HEK293T (cell line): ENCODE results near the gene FCRL6.

Experiments used
- CTCF ChIA-PET: fragments of 350-600 bp; formaldehyde crosslinking; extraction: SDS; loops from one replicate; lab custom pipeline; 2021; ENCODE audit warnings: antibody characterized with exemption, inconsistent platforms; lab: Yijun Ruan, JAX
- POLR2A ChIA-PET: fragments of 350-600 bp; formaldehyde crosslinking; extraction: SDS; loops from one replicate; lab custom pipeline; 2020; ENCODE audit warnings: antibody characterized with exemption, inconsistent platforms; lab: Yijun Ruan, JAX
- DNase-seq: peaks from one replicate; pipeline ENCODE4 v3.0.0; 2012; ENCODE audit warnings: mixed read lengths; ENCODE audit errors: extremely low spot score
- ARNT ChIP-seq: fragments of 450-650 bp; IDR thresholded peaks from 2 replicates; pipeline ENCODE4 v1.6.1; 2017; ENCODE audit warnings: mild to moderate bottlenecking
- BHLHE40 ChIP-seq: fragments of 450-650 bp; IDR thresholded peaks from 2 replicates; pipeline ENCODE4 v1.6.1; 2016; ENCODE audit warnings: mild to moderate bottlenecking, moderate library complexity, borderline replicate concordance
- CTBP1 ChIP-seq: fragments of 450-650 bp; IDR thresholded peaks from 2 replicates; pipeline ENCODE4 v1.6.1; 2016; ENCODE audit warnings: borderline replicate concordance
- ELF4 ChIP-seq: fragments of 450-650 bp; IDR thresholded peaks from 2 replicates; pipeline ENCODE4 v1.6.1; 2017; ENCODE audit warnings: antibody characterized with exemption
- FOXA1 ChIP-seq: fragments of 450-650 bp; IDR thresholded peaks from 2 replicates; pipeline ENCODE4 v1.6.1; 2016; ENCODE audit warnings: mild to moderate bottlenecking
- FOXK2 ChIP-seq: fragments of 450-650 bp; IDR thresholded peaks from 2 replicates; pipeline ENCODE4 v1.6.1; 2016; ENCODE audit warnings: mild to moderate bottlenecking
- FOXM1 ChIP-seq: fragments of 450-650 bp; IDR thresholded peaks from 2 replicates; pipeline ENCODE4 v1.6.1; 2017; ENCODE audit warnings: mild to moderate bottlenecking, borderline replicate concordance
- HDGF ChIP-seq: fragments of 450-650 bp; IDR thresholded peaks from 2 replicates; pipeline ENCODE4 v1.6.1; 2017; ENCODE audit warnings: antibody characterized with exemption, borderline replicate concordance
- L3MBTL2 ChIP-seq: fragments of 450-650 bp; conservative IDR thresholded peaks from 2 replicates; pipeline ENCODE4 v1.6.1; 2016; ENCODE audit warnings: mild to moderate bottlenecking
- LEF1 ChIP-seq: fragments of 450-650 bp; IDR thresholded peaks from 2 replicates; pipeline ENCODE4 v1.6.1; 2017; ENCODE audit warnings: mild to moderate bottlenecking, borderline replicate concordance
- NFRKB ChIP-seq: fragments of 450-650 bp; IDR thresholded peaks from 2 replicates; pipeline ENCODE4 v1.6.1; 2016; ENCODE audit warnings: mild to moderate bottlenecking, moderate library complexity
- PKNOX1 ChIP-seq: fragments of 450-650 bp; IDR thresholded peaks from 2 replicates; pipeline ENCODE4 v1.6.1; 2016
- SP1 ChIP-seq: fragments of 450-650 bp; IDR thresholded peaks from 2 replicates; pipeline ENCODE4 v1.6.1; 2017
- SUZ12 ChIP-seq: fragments of 450-650 bp; IDR thresholded peaks from 2 replicates; pipeline ENCODE4 v1.6.1; 2016; ENCODE audit warnings: mild to moderate bottlenecking
- TARDBP ChIP-seq: fragments of 450-650 bp; IDR thresholded peaks from 2 replicates; pipeline ENCODE4 v1.6.1; 2016
- ZNF384 ChIP-seq: fragments of 450-650 bp; IDR thresholded peaks from 2 replicates; pipeline ENCODE4 v1.6.1; 2016

The FCRL6 gene

GRCh38 chr1:159843459-159843858 lies 41.3 kb downstream of the FCRL6 start:
- ChIA-PET CTCF (interaction anchor here (0.6 to 0.9 kb wide), 2 partner anchors 10 to 19 kb away, joined by 3 read pairs; no protein-coding TSS in a partner anchor), POLR2A (no interaction called here)
- no peak for DNase-seq

GRCh38 chr1:159845751-159846629 lies 43.8 kb downstream of the FCRL6 start:
- DNase-seq, result no peak
- TF ChIP-seq SUZ12, result no peak
- ChIA-PET POLR2A (no interaction called here), CTCF (interaction anchor here (0.6 kb wide), 1 partner anchor 637 kb away, joined by 4 read pairs; no protein-coding TSS in a partner anchor)

More at GRCh38 chr1:159843459-159843858, 41.3 kb downstream of the FCRL6 start:
- TF ChIP-seq ELF4, result no peak
- TF ChIP-seq BHLHE40, result no peak
- no peak for TF ChIP-seq SUZ12
- no peak for TF ChIP-seq NFRKB
- no peak for TF ChIP-seq FOXA1
- no peak for TF ChIP-seq SP1
- no peak for TF ChIP-seq ARNT
- no peak for TF ChIP-seq ZNF384
- TF ChIP-seq L3MBTL2, result no peak
- no peak for TF ChIP-seq LEF1
- TF ChIP-seq CTBP1, result no peak
- no peak for TF ChIP-seq TARDBP
- TF ChIP-seq PKNOX1, result no peak
- TF ChIP-seq FOXK2, result no peak
- no peak for TF ChIP-seq HDGF
- no peak for TF ChIP-seq FOXM1

- ChIA-PET CTCF (interaction anchor here (0.6 kb wide), 1 partner anchor 160 kb away, joined by 3 read pairs; no protein-coding TSS in a partner anchor), POLR2A (no interaction called here)
- no peak for DNase-seq
- TF ChIP-seq NFRKB, result no peak
These were observed 45.1 kb downstream of the FCRL6 start for GRCh38 chr1:159847231-159847630.

- TF ChIP-seq SUZ12, result no peak
- no peak for TF ChIP-seq FOXK2
- no peak for TF ChIP-seq L3MBTL2
- CTCF ChIA-PET, result interaction anchor here (1.5 kb wide), 1 partner anchor 43 kb away, joined by 3 read pairs; no protein-coding TSS in a partner anchor
- POLR2A ChIA-PET, result no interaction called here
- DNase-seq, result no peak
These were observed 46.2 kb downstream of the FCRL6 start for GRCh38 chr1:159848326-159848725.

- CTCF ChIA-PET, result no interaction called here
- no peak for DNase-seq
These were observed 47.6 kb downstream of the FCRL6 start for GRCh38 chr1:159849626-159850366.

GRCh38 chr1:159851407-159851806 lies 49.2 kb downstream of the FCRL6 start:
- POLR2A ChIA-PET, result no interaction called here
- DNase-seq, result no peak
- TF ChIP-seq SP1, result no peak
- no peak for TF ChIP-seq HDGF
- TF ChIP-seq FOXA1, result no peak
- no peak for TF ChIP-seq ZNF384
- no peak for TF ChIP-seq ELF4
- no peak for TF ChIP-seq BHLHE40
- TF ChIP-seq L3MBTL2, result no peak
- no peak for TF ChIP-seq SUZ12
- CTCF ChIA-PET, result interaction anchor here (0.6 kb wide), 1 partner anchor 12 kb away, joined by 3 read pairs; no protein-coding TSS in a partner anchor

More at GRCh38 chr1:159849626-159850366, 47.6 kb downstream of the FCRL6 start:
- TF ChIP-seq SP1 (no peak), NFRKB (no peak), HDGF (no peak), FOXM1 (no peak), PKNOX1 (no peak), LEF1 (no peak), SUZ12 (no peak), BHLHE40 (no peak), ELF4 (no peak), ZNF384 (no peak), TARDBP (no peak), ARNT (no peak)
- POLR2A ChIA-PET, result no interaction called here
